C4-2B (cell line): ENCODE data around the gene RIMS4.

Experiments used
- ZFX ChIP-seq: fragments of 450-650 bp; IDR thresholded peaks from 2 replicates; pipeline ENCODE4 v1.6.1; 2017
- TF ChIP-seq, protein P1 (sequence below): fragments of 450-650 bp; conservative IDR thresholded peaks from 2 replicates; pipeline ENCODE4 v1.5.1; 2017; ENCODE audit warnings: mild to moderate bottlenecking

DNA sequence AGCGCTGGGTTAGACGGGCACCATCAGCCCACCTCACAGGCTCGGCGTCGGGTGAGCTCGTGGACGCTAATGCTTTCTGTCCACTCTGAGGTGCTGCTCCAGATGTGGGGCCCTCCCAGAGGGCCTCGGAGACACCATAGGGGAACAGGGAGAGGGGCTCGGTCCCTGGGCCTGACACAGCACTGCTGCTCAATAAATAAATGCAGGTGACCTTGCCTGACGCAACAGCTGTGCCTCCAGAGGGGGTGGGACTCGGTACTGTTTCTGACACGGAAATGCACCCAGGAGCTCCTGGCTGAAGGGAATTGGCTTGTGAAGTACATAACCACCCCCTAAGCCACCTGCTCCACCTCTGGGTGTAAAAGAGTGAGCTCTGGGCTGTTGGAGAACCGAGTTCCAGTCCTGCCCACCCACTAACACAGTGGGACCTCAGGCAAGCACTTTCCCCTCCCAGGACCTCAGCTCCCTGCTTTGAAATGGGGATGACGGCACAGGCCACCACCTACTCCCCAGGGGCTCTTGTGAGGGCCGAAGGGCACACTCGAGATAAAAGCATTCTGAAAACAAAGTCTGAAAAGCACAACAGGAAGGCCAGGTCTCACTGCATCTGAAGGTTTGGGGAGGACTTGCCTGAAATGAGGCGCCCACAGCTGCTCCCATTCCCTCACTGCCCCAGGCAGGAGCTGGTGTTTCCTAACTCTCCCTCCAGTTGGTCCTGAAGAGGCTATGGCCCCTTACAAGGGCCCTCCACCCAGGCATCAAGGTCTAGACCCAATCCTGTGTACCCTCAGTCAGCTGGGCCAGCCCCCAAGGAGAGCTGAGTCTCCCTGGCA is 58.0 kb downstream of the RIMS4 start:
- TF ChIP-seq, protein P1, sequence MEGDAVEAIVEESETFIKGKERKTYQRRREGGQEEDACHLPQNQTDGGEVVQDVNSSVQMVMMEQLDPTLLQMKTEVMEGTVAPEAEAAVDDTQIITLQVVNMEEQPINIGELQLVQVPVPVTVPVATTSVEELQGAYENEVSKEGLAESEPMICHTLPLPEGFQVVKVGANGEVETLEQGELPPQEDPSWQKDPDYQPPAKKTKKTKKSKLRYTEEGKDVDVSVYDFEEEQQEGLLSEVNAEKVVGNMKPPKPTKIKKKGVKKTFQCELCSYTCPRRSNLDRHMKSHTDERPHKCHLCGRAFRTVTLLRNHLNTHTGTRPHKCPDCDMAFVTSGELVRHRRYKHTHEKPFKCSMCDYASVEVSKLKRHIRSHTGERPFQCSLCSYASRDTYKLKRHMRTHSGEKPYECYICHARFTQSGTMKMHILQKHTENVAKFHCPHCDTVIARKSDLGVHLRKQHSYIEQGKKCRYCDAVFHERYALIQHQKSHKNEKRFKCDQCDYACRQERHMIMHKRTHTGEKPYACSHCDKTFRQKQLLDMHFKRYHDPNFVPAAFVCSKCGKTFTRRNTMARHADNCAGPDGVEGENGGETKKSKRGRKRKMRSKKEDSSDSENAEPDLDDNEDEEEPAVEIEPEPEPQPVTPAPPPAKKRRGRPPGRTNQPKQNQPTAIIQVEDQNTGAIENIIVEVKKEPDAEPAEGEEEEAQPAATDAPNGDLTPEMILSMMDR: no peak
- TF ChIP-seq ZFX: no peak
